PC-3 (cell line): ENCODE results near the gene ARHGAP40. TPM values are rescaled to one million over a fixed set of nuclear protein-coding genes. Genes with fewer than 3 reads are reported as not detected.

Experiments
- ATAC-seq: fragments of 200-7000 bp; cut with Tn5 transposase; 2 replicates; pipeline ENCODE4 v1.9.1; 2020; ENCODE audit warnings: mild to moderate bottlenecking, moderate library complexity
- BruUV-seq: library from RNA; stranded (reverse); fragments of 400-500 nt; replicated peaks from 2 replicates; lab custom pipeline; 2021; lab: Mats Ljungman, UMichigan
- CTCF ChIA-PET: fragments of 300-600 bp; sonication (Branson Sonifier 250); formaldehyde crosslinking; loops from one replicate; lab custom pipeline; 2022; ENCODE audit warnings: antibody characterized with exemption; lab: Charles Lee
- POLR2A ChIA-PET: fragments of 300-600 bp; sonication (Branson Sonifier 250); formaldehyde crosslinking; loops from one replicate; lab custom pipeline; 2022; ENCODE audit warnings: antibody characterized with exemption; ENCODE audit not compliant: unreplicated experiment; lab: Charles Lee
- DNase-seq: peaks from one replicate; pipeline ENCODE4 v3.0.0-alpha.2; 2015
- H2AFZ ChIP-seq: fragments of 300-600 bp; sonication (generic); 2 replicates; pipeline ENCODE4 v1.6.0; 2016; ENCODE audit warnings: antibody characterized with exemption, low read length
- H3F3A ChIP-seq: fragments of 300-600 bp; sonication (generic); one replicate; pipeline ENCODE4 v1.6.0; 2017; ENCODE audit warnings: antibody characterized with exemption, low read length, control low read depth, mild to moderate bottlenecking; ENCODE audit not compliant: unreplicated experiment
- H3K27ac ChIP-seq: fragments of 300-600 bp; sonication (generic); 2 replicates; pipeline ENCODE4 v1.5.1; 2016; ENCODE audit warnings: mild to moderate bottlenecking, low read length
- H3K27me3 ChIP-seq: fragments of 300-600 bp; sonication (generic); 2 replicates; pipeline ENCODE4 v1.6.1; 2016; ENCODE audit warnings: low read length, mixed read lengths
- H3K36me3 ChIP-seq: fragments of 300-600 bp; sonication (generic); 2 replicates; pipeline ENCODE4 v1.6.1; 2016; ENCODE audit warnings: low read depth, mixed run types, low read length, mixed read lengths
- H3K4me1 ChIP-seq: fragments of 300-600 bp; sonication (generic); 2 replicates; pipeline ENCODE4 v1.5.1; 2016; ENCODE audit warnings: low read length; ENCODE audit not compliant: insufficient read depth
- H3K4me2 ChIP-seq: fragments of 300-600 bp; sonication (generic); 2 replicates; pipeline ENCODE4 v1.6.0; 2016; ENCODE audit warnings: low read length
- H3K4me3 ChIP-seq: fragments of 300-600 bp; sonication (generic); 2 replicates; pipeline ENCODE4 v1.5.1; 2016; ENCODE audit warnings: mild to moderate bottlenecking, low read length, mixed read lengths
- H3K79me2 ChIP-seq: fragments of 300-600 bp; sonication (generic); 2 replicates; pipeline ENCODE4 v1.6.1; 2017; ENCODE audit warnings: low read length, mixed read lengths
- H3K9ac ChIP-seq: fragments of 300-600 bp; sonication (generic); 2 replicates; pipeline ENCODE4 v1.6.0; 2016; ENCODE audit warnings: mild to moderate bottlenecking, low read length
- H3K9me2 ChIP-seq: fragments of 300-600 bp; sonication (generic); replicated peaks from 2 replicates; pipeline ENCODE4 v1.6.1; 2016; ENCODE audit warnings: mixed run types, low read length, mixed read lengths
- H3K9me3 ChIP-seq: fragments of 300-600 bp; sonication (generic); 2 replicates; pipeline ENCODE4 v1.6.1; 2016; ENCODE audit warnings: low read length, mixed read lengths
- H4K20me1 ChIP-seq: fragments of 300-600 bp; sonication (generic); 2 replicates; pipeline ENCODE4 v1.6.1; 2016; ENCODE audit warnings: low read length, mixed read lengths
- EZH2 ChIP-seq: fragments of 300-600 bp; sonication (generic); IDR thresholded peaks from one replicate; pipeline ENCODE4 v1.6.1; 2017; ENCODE audit warnings: antibody characterized with exemption, mild to moderate bottlenecking, low read length; ENCODE audit not compliant: unreplicated experiment
- EZH2phosphoT487 ChIP-seq: fragments of 300-600 bp; sonication (generic); IDR thresholded peaks from 2 replicates; pipeline ENCODE4 v1.6.1; 2018; ENCODE audit warnings: mild to moderate bottlenecking, antibody characterized with exemption, low read length, borderline replicate concordance
- intact Hi-C: fragments of 100-400 bp; cut with micrococcal nuclease; formaldehyde crosslinking; loops from 2 replicates; pipeline ENCODE4 v1.9.0; 2023
- total RNA-seq: library from RNA; depleted of rRNA; stranded (reverse); fragments of >200 nt; gene quantifications from 2 replicates; pipeline ENCODE4 v1.2.3, GENCODE V29; 2014
- TF ChIP-seq, protein P1 (sequence below): fragments of 300-600 bp; sonication (generic); conservative IDR thresholded peaks from 2 replicates; pipeline ENCODE4 v1.5.1; 2017; ENCODE audit warnings: antibody characterized with exemption, low read depth, mild to moderate bottlenecking, low read length

The ARHGAP40 gene
- total RNA-seq, 1 experiment from 2014 or later = not detected

DNA sequence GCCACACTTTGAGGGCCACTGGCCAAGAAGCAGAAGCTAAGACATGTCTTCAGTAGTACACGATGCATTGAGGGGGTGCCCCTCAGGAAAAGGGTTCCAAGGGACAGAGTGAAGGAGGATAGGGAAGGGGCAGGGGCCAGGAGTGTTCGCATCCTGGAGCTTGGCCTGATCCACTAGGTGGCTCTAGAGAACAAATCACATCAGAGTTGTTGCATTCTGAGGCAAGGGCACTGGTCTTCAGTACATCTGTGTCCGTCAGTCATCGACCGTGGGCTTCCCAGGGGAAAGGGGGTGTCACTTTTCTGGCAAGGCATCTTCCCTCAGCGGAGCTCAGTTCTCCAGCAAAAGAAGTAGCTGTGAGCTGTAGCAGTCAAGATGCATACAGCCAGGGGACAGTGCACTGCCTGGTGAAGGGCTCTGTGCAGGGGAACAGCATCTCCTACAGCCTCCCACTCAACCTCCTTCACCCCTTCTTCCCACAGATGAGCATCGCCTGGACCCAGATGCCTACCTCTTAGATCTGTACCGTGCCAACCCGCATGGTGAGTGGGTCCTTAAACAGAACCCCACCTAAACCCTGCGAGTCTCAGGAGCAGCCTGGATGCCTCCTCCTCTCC lies 47.8 kb downstream of the ARHGAP40 start:
- H2AFZ ChIP-seq = no peak overlapping the region
- no peak overlapping the region for H3K9ac ChIP-seq
- H3K27ac ChIP-seq = no peak overlapping the region
- TF ChIP-seq, protein P1, sequence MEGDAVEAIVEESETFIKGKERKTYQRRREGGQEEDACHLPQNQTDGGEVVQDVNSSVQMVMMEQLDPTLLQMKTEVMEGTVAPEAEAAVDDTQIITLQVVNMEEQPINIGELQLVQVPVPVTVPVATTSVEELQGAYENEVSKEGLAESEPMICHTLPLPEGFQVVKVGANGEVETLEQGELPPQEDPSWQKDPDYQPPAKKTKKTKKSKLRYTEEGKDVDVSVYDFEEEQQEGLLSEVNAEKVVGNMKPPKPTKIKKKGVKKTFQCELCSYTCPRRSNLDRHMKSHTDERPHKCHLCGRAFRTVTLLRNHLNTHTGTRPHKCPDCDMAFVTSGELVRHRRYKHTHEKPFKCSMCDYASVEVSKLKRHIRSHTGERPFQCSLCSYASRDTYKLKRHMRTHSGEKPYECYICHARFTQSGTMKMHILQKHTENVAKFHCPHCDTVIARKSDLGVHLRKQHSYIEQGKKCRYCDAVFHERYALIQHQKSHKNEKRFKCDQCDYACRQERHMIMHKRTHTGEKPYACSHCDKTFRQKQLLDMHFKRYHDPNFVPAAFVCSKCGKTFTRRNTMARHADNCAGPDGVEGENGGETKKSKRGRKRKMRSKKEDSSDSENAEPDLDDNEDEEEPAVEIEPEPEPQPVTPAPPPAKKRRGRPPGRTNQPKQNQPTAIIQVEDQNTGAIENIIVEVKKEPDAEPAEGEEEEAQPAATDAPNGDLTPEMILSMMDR = peak; percentile 68
- no peak for TF ChIP-seq EZH2phosphoT487
- 0 out of 2 replicates have a peak, but pooled peaks cover 8% of the 10 kb centered on the region for H3K9me3 ChIP-seq
- DNase-seq = peak; percentile 48
- H3K79me2 ChIP-seq = no peaks in the 10 kb centered on the region
- 0 out of 2 replicates have a peak, but pooled peaks cover 3% of the 10 kb centered on the region for H3K9me2 ChIP-seq
- ChIA-PET CTCF (no interaction called here), POLR2A (no interaction called here)
- no peaks in the 10 kb centered on the region; the same call in 1 of the 2 replicates for H3K4me1 ChIP-seq
- H3F3A ChIP-seq = no peaks in the 10 kb centered on the region
- ATAC-seq = peak; percentile 65
- no peaks in the 10 kb centered on the region for H4K20me1 ChIP-seq
- no peaks in the 10 kb centered on the region for H3K36me3 ChIP-seq
- no TSS peak for BruUV-seq
- no peak overlapping the region for H3K4me2 ChIP-seq
- no peak overlapping the region for H3K4me3 ChIP-seq
- H3K27me3 ChIP-seq = peaks cover 13% of the 10 kb centered on the region; the same call in 1 of the 2 replicates
- intact Hi-C loops = loop anchor here (5.0 kb wide), 3 partner anchors 83 to 398 kb away; no protein-coding TSS in a partner anchor

DNA sequence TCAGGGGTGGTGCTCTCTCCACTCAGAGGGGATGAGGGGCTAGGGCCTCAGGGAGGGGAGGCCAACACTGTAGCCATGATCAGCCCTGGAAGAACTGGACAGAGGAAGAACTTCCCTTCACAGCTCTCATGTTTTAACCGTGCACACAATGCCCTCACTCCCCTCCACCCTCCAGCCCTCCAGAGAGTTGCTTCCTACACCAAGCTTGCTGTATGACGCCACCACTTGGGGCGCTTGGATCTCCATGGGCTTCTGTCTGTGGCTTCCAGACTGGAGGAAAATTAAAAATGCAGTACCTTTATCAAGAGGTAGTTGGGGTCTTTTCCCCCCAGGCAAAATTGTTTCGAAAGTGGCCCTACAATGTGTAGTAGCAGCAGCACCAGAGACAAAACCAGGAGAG lies 48.4 kb downstream of the ARHGAP40 start:
- ATAC-seq = no peak
- DNase-seq = no peak

DNA sequence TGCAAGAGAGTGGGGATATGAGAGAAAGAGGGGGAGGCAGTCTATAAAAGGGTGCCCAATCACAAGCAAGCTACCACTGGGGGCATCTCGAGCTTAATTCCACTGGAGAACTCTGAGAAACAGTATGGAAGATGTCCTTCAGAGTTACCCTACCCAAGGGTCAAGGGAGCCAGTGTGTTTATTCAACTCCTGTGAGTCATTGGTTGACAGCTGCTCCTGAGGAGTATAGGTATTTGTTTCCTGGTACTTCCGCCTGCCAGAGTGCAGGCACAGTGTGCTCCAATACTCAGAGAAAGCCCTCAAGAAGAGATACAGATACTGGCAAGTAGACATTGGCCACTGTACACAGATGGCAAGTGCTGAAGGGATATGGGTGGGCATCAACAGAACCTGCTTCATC lies 49.5 kb downstream of the ARHGAP40 start:
- H3F3A ChIP-seq = no peaks in the 10 kb centered on the region
- H3K27me3 ChIP-seq = peaks cover 10% of the 10 kb centered on the region; the same call in 1 of the 2 replicates
- peak; percentile 21 for DNase-seq
- no TSS peak for BruUV-seq
- 0 out of 2 replicates have a peak, but pooled peaks cover 3% of the 10 kb centered on the region for H3K9me2 ChIP-seq
- no peak overlapping the region for H2AFZ ChIP-seq
- ATAC-seq = no peak
- no peaks in the 10 kb centered on the region for H3K36me3 ChIP-seq
- ChIA-PET POLR2A (no interaction called here), CTCF (no interaction called here)
- no peak overlapping the region for H3K4me2 ChIP-seq
- no peak overlapping the region for H3K27ac ChIP-seq
- no peaks in the 10 kb centered on the region; the same call in 1 of the 2 replicates for H3K4me1 ChIP-seq
- intact Hi-C loops = no loop called here
- no peaks in the 10 kb centered on the region for H3K79me2 ChIP-seq
- 0 out of 2 replicates have a peak, but pooled peaks cover 8% of the 10 kb centered on the region for H3K9me3 ChIP-seq
- H4K20me1 ChIP-seq = no peaks in the 10 kb centered on the region
- no peak overlapping the region for H3K9ac ChIP-seq
- TF ChIP-seq EZH2 (no peak), EZH2phosphoT487 (no peak)
- TF ChIP-seq, protein P1 = no peak
- no peak overlapping the region for H3K4me3 ChIP-seq

More for the DNA sequence above, 48.4 kb downstream of the ARHGAP40 start:
- no peaks in the 10 kb centered on the region for H4K20me1 ChIP-seq
- ChIA-PET CTCF (no interaction called here), POLR2A (no interaction called here)
- no TSS peak for BruUV-seq
- H3F3A ChIP-seq = no peaks in the 10 kb centered on the region
- no peak overlapping the region for H3K4me3 ChIP-seq
- H3K4me2 ChIP-seq = no peak overlapping the region
- H3K79me2 ChIP-seq = no peaks in the 10 kb centered on the region
- intact Hi-C loops = no loop called here
- H3K4me1 ChIP-seq = no peaks in the 10 kb centered on the region; the same call in 1 of the 2 replicates
- no peak overlapping the region for H3K27ac ChIP-seq
- 0 out of 2 replicates have a peak, but pooled peaks cover 8% of the 10 kb centered on the region for H3K9me3 ChIP-seq
- TF ChIP-seq EZH2 = no peak
- TF ChIP-seq EZH2phosphoT487 = no peak
- TF ChIP-seq, protein P1 = no peak
- H2AFZ ChIP-seq = no peak overlapping the region
- peaks cover 14% of the 10 kb centered on the region; the same call in 1 of the 2 replicates for H3K27me3 ChIP-seq
- H3K9ac ChIP-seq = no peak overlapping the region
- no peaks in the 10 kb centered on the region for H3K36me3 ChIP-seq
- 0 out of 2 replicates have a peak, but pooled peaks cover 3% of the 10 kb centered on the region for H3K9me2 ChIP-seq
